Measurements from ENCODE around the gene PPARD.

DNA sequence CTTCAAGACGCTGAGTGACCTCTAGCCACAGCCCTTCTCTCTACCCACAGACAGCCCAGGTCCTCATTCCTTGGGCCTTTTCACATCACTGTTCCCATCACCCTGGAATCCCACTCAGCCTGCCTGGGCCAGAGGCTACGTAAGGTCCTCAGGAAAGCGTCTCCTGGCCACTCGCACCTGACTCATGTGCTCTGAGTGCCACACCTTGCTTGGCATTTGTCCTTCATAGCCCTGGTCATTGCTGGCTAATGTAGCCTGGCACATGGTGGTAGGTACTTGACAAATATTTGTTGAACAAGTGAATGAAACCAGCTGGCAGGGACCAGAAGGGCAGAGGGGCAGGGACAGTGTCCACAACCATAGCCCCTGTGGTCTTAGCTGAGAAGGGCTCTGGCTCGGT lies 59.2 kb downstream of the PPARD start:
- TF ChIP-seq TAF1 (CRISPR knock-in tag; IDR thresholded peaks at IDR 0.05): no peak
- no peak for TF ChIP-seq BHLHE40 (IDR thresholded peaks at IDR 0.05; ENCODE audit: low read length)
- TF ChIP-seq TP53 (CRISPR knock-in tag; conservative IDR thresholded peaks at IDR 0.05): no peak
- no peak for TF ChIP-seq EZH2 (conservative IDR thresholded peaks at IDR 0.05; ENCODE audit: low read depth, low read length)
- TF ChIP-seq, protein P1, sequence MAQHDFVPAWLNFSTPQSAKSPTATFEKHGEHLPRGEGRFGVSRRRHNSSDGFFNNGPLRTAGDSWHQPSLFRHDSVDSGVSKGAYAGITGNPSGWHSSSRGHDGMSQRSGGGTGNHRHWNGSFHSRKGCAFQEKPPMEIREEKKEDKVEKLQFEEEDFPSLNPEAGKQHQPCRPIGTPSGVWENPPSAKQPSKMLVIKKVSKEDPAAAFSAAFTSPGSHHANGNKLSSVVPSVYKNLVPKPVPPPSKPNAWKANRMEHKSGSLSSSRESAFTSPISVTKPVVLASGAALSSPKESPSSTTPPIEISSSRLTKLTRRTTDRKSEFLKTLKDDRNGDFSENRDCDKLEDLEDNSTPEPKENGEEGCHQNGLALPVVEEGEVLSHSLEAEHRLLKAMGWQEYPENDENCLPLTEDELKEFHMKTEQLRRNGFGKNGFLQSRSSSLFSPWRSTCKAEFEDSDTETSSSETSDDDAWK (CRISPR knock-in tag; IDR thresholded peaks at IDR 0.05): no peak
- no peak for TF ChIP-seq ZNF558 (CRISPR knock-in tag; IDR thresholded peaks at IDR 0.05; ENCODE audit: borderline replicate concordance)
- TF ChIP-seq PTBP1 (IDR thresholded peaks at IDR 0.05; ENCODE audit: low read depth, low read length, poor library complexity, severe bottlenecking): no peak
- TF ChIP-seq, protein P2, sequence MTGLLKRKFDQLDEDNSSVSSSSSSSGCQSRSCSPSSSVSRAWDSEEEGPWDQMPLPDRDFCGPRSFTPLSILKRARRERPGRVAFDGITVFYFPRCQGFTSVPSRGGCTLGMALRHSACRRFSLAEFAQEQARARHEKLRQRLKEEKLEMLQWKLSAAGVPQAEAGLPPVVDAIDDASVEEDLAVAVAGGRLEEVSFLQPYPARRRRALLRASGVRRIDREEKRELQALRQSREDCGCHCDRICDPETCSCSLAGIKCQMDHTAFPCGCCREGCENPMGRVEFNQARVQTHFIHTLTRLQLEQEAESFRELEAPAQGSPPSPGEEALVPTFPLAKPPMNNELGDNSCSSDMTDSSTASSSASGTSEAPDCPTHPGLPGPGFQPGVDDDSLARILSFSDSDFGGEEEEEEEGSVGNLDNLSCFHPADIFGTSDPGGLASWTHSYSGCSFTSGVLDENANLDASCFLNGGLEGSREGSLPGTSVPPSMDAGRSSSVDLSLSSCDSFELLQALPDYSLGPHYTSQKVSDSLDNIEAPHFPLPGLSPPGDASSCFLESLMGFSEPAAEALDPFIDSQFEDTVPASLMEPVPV (CRISPR knock-in tag; IDR thresholded peaks at IDR 0.05): no peak
- TF ChIP-seq, protein P3, sequence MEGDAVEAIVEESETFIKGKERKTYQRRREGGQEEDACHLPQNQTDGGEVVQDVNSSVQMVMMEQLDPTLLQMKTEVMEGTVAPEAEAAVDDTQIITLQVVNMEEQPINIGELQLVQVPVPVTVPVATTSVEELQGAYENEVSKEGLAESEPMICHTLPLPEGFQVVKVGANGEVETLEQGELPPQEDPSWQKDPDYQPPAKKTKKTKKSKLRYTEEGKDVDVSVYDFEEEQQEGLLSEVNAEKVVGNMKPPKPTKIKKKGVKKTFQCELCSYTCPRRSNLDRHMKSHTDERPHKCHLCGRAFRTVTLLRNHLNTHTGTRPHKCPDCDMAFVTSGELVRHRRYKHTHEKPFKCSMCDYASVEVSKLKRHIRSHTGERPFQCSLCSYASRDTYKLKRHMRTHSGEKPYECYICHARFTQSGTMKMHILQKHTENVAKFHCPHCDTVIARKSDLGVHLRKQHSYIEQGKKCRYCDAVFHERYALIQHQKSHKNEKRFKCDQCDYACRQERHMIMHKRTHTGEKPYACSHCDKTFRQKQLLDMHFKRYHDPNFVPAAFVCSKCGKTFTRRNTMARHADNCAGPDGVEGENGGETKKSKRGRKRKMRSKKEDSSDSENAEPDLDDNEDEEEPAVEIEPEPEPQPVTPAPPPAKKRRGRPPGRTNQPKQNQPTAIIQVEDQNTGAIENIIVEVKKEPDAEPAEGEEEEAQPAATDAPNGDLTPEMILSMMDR (CRISPR knock-in tag; IDR thresholded peaks at IDR 0.05): no peak
- TF ChIP-seq, protein P4, sequence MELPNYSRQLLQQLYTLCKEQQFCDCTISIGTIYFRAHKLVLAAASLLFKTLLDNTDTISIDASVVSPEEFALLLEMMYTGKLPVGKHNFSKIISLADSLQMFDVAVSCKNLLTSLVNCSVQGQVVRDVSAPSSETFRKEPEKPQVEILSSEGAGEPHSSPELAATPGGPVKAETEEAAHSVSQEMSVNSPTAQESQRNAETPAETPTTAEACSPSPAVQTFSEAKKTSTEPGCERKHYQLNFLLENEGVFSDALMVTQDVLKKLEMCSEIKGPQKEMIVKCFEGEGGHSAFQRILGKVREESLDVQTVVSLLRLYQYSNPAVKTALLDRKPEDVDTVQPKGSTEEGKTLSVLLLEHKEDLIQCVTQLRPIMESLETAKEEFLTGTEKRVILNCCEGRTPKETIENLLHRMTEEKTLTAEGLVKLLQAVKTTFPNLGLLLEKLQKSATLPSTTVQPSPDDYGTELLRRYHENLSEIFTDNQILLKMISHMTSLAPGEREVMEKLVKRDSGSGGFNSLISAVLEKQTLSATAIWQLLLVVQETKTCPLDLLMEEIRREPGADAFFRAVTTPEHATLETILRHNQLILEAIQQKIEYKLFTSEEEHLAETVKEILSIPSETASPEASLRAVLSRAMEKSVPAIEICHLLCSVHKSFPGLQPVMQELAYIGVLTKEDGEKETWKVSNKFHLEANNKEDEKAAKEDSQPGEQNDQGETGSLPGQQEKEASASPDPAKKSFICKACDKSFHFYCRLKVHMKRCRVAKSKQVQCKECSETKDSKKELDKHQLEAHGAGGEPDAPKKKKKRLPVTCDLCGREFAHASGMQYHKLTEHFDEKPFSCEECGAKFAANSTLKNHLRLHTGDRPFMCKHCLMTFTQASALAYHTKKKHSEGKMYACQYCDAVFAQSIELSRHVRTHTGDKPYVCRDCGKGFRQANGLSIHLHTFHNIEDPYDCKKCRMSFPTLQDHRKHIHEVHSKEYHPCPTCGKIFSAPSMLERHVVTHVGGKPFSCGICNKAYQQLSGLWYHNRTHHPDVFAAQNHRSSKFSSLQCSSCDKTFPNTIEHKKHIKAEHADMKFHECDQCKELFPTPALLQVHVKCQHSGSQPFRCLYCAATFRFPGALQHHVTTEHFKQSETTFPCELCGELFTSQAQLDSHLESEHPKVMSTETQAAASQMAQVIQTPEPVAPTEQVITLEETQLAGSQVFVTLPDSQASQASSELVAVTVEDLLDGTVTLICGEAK (IDR thresholded peaks at IDR 0.05): no peak
- TF ChIP-seq, protein P4 (CRISPR knock-in tag; IDR thresholded peaks at IDR 0.05): no peak
- TF ChIP-seq, protein P5, sequence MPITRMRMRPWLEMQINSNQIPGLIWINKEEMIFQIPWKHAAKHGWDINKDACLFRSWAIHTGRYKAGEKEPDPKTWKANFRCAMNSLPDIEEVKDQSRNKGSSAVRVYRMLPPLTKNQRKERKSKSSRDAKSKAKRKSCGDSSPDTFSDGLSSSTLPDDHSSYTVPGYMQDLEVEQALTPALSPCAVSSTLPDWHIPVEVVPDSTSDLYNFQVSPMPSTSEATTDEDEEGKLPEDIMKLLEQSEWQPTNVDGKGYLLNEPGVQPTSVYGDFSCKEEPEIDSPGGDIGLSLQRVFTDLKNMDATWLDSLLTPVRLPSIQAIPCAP (CRISPR knock-in tag; IDR thresholded peaks at IDR 0.05; ENCODE audit: low read depth): no peak
- TF ChIP-seq, protein P6, sequence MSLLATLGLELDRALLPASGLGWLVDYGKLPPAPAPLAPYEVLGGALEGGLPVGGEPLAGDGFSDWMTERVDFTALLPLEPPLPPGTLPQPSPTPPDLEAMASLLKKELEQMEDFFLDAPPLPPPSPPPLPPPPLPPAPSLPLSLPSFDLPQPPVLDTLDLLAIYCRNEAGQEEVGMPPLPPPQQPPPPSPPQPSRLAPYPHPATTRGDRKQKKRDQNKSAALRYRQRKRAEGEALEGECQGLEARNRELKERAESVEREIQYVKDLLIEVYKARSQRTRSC (CRISPR knock-in tag; IDR thresholded peaks at IDR 0.05; ENCODE audit: low read depth): no peak
- TF ChIP-seq MTA1 (CRISPR knock-in tag; IDR thresholded peaks at IDR 0.05; ENCODE audit: borderline replicate concordance): no peak

All from HepG2 (cell line).